Dendritic cell treated with granulocyte-macrophage colony-stimulating factor and Interleukin-4, amounts not matched to agents 40 ng/mL and 50 ng/mL, for 4 days (primary cell): Measurements from ENCODE around the gene CLTRN.

Source experiments
- H3K27ac Mint-ChIP-seq: one replicate; pipeline ENCODE4 v1.8.0; 2022; ENCODE audit warnings: mild to moderate bottlenecking, mixed read lengths
- H3K27me3 Mint-ChIP-seq: one replicate; pipeline ENCODE4 v1.8.0; 2022; ENCODE audit warnings: mild to moderate bottlenecking, mixed read lengths
- H3K36me3 Mint-ChIP-seq: one replicate; pipeline ENCODE4 v1.8.0; 2022; ENCODE audit warnings: low read depth, mixed read lengths
- H3K4me1 Mint-ChIP-seq: one replicate; pipeline ENCODE4 v1.8.0; 2022; ENCODE audit warnings: low read depth, mixed read lengths
- H3K4me3 Mint-ChIP-seq: one replicate; pipeline ENCODE4 v1.8.0; 2022; ENCODE audit warnings: mild to moderate bottlenecking, moderate library complexity, mixed read lengths
- H3K9me3 Mint-ChIP-seq: one replicate; pipeline ENCODE4 v1.8.0; 2022; ENCODE audit warnings: mixed read lengths
- intact Hi-C: fragments of 100-400 bp; cut with micrococcal nuclease; formaldehyde crosslinking; loops from one replicate; pipeline ENCODE4 v1.15.0; 2022

CLTRN gene

DNA sequence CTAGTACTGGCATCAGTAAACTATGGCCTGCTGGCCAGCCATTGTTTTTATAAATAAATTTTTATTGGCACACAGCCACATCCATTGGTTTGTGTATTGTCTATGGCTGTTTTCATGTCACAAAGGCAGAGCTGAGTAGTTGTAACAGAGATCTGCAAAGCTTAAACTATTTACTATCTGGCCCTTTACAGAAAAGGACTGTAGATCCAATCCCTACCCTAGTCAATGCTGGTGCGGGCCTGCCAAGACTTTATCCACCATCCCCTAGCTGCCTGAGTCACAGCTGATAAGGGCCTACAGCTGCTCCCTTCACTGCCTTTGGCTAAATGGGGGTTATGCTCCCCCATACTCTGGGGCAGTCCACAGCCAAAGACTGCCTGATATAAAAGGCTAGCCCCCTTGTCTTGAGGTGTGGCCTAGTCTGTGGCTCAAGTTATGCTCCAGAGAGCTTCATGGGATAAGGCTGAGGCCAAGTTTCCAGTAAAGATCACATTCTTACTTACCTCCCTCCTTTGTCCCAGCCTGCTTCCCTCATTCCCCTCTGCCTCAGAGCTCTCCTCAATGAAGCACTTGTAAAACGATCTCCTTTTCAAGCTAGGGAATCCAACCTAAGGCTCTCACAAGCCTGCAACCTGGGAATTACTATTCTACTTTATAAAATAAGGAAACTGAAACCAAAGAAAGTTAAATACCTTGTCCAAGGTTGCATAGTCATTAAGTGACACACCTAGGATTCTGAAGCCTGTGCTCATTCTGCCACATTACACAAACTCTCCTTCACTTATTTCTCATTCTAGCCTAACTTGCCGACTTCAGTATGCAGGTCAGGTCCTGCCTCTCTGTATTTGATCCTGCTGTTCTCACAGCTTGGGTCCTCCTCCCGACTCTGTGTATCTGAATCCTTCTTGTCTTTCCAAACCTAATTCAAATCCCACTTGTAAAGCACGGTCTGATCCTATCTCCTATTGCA, 84.5 kb downstream of the CLTRN start:
- H3K27me3 Mint-ChIP-seq: no peaks in the 10 kb centered on the region
- intact Hi-C loops: no loop called here
- no peak overlapping the region for H3K27ac Mint-ChIP-seq
- H3K4me1 Mint-ChIP-seq: no peaks in the 10 kb centered on the region
- H3K36me3 Mint-ChIP-seq: no peaks in the 10 kb centered on the region
- H3K9me3 Mint-ChIP-seq: no peaks in the 10 kb centered on the region
- no peak overlapping the region for H3K4me3 Mint-ChIP-seq
